Lower leg skin (tissue), 3 donors: ENCODE measurements around the gene GLRX5.

Experiments
- POLR2A ChIP-seq, 2 donors: fragments of 450-650 bp; IDR thresholded peaks; one replicate each; pipeline ENCODE4 v1.6.1; 2016 to 2017; ENCODE audit warnings: antibody characterized with exemption in 2 of 2, mild to moderate bottlenecking in 1 of 2, moderate library complexity in 1 of 2
- TF ChIP-seq, protein P1 (sequence below), 3 donors: fragments of 450-650 bp; IDR thresholded peaks; one replicate each; pipeline ENCODE4 v1.5.1; 2016; ENCODE audit warnings: antibody characterized with exemption in 3 of 3, mild to moderate bottlenecking in 3 of 3, moderate library complexity in 2 of 3

DNA sequence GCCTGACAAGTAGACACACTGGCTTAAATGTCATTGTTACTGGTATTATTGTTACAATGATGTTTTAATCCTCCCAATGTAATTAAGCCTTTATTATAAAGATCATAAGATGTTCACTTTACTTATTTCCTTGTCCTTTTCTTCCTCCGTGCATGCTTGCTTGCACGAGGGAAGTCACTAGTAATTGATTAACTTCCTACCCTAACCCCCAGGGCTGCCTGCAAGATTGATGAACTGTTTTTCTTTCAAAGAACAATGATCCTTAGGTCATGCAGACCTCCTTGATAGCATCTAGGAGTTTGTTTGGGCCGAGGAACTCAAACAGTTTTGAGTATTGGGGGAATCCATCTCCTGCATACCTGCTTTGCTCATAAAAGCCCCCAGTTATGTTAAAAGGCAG lies 43.0 kb downstream of the GLRX5 start:
- no peak for TF ChIP-seq POLR2A (IDR thresholded peaks at IDR 0.05)
- TF ChIP-seq, protein P1, sequence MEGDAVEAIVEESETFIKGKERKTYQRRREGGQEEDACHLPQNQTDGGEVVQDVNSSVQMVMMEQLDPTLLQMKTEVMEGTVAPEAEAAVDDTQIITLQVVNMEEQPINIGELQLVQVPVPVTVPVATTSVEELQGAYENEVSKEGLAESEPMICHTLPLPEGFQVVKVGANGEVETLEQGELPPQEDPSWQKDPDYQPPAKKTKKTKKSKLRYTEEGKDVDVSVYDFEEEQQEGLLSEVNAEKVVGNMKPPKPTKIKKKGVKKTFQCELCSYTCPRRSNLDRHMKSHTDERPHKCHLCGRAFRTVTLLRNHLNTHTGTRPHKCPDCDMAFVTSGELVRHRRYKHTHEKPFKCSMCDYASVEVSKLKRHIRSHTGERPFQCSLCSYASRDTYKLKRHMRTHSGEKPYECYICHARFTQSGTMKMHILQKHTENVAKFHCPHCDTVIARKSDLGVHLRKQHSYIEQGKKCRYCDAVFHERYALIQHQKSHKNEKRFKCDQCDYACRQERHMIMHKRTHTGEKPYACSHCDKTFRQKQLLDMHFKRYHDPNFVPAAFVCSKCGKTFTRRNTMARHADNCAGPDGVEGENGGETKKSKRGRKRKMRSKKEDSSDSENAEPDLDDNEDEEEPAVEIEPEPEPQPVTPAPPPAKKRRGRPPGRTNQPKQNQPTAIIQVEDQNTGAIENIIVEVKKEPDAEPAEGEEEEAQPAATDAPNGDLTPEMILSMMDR (IDR thresholded peaks at IDR 0.05), result no peak
